Neural progenitor cell (in vitro differentiated cells): ENCODE measurements around the gene CDC42BPA.

ENCODE experiments used
- EZH2 ChIP-seq: fragments of 200-600 bp; sonication (generic); IDR thresholded peaks from 2 replicates; pipeline ENCODE4 v1.6.1; 2017; ENCODE audit warnings: antibody characterized with exemption, mild to moderate bottlenecking, moderate library complexity
- EZH2phosphoT487 ChIP-seq: fragments of 200-600 bp; sonication (generic); IDR thresholded peaks from 2 replicates; pipeline ENCODE4 v1.6.1; 2017; ENCODE audit warnings: antibody characterized with exemption
- TF ChIP-seq, protein P1 (sequence below): fragments of 200-600 bp; sonication (generic); IDR thresholded peaks from 2 replicates; pipeline ENCODE4 v1.5.1; 2017; ENCODE audit warnings: antibody characterized with exemption, mild to moderate bottlenecking

DNA sequence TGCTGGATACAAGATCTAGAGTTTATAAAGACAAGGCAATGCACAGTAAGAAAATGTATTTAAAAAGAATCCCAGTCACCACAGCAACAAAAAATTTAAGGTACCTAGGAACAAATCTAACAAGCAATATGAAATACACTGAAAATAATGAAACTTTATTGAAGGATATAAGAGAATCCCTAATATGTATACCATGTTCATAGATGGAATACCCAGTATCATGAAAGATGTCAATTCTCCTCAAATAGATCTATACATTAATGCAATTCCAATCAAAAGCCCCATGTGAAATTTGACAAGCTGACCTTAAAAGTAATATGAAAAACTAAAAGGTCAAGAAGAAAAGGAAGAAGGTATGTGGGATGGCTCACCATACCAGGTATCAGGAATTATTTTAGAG, 269.0 kb downstream of the CDC42BPA start:
- TF ChIP-seq, protein P1, sequence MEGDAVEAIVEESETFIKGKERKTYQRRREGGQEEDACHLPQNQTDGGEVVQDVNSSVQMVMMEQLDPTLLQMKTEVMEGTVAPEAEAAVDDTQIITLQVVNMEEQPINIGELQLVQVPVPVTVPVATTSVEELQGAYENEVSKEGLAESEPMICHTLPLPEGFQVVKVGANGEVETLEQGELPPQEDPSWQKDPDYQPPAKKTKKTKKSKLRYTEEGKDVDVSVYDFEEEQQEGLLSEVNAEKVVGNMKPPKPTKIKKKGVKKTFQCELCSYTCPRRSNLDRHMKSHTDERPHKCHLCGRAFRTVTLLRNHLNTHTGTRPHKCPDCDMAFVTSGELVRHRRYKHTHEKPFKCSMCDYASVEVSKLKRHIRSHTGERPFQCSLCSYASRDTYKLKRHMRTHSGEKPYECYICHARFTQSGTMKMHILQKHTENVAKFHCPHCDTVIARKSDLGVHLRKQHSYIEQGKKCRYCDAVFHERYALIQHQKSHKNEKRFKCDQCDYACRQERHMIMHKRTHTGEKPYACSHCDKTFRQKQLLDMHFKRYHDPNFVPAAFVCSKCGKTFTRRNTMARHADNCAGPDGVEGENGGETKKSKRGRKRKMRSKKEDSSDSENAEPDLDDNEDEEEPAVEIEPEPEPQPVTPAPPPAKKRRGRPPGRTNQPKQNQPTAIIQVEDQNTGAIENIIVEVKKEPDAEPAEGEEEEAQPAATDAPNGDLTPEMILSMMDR: no peak
- no peak for TF ChIP-seq EZH2
- TF ChIP-seq EZH2phosphoT487: no peak
